ENCODE measurements around the gene PRDM10.
A peak's percentile ranks its signal among the peaks of the same experiment; 100 is the strongest.

PRDM10 gene

GRCh38 chr11:130006929-130007328 lies 4.3 kb upstream of the PRDM10 start:
- DNase-seq: no peak

- DNase-seq: peak in 4 of 56 donors; percentile 26 to 41 (median 34)
Observed at GRCh38 chr11:130003717-130004001, 1.0 kb upstream of the PRDM10 start.

- DNase-seq: peak; percentile 75 to 99 (median 96)
Observed at GRCh38 chr11:130002846-130003716, 446 bp upstream of the PRDM10 start.

- DNase-seq: peak in 30 of 56 donors; percentile 10 to 72 (median 40)
Observed at GRCh38 chr11:130001461-130002351, 929 bp downstream of the PRDM10 start.

- DNase-seq: no peak
Observed at GRCh38 chr11:130000552-130001176, 2.0 kb downstream of the PRDM10 start.

- no peak for DNase-seq
Observed at GRCh38 chr11:129999407-129999806, 3.2 kb downstream of the PRDM10 start.

- DNase-seq: no peak
Observed at GRCh38 chr11:129998905-129999304, 3.7 kb downstream of the PRDM10 start.

- DNase-seq: no peak
Observed at GRCh38 chr11:129998107-129998506, 4.5 kb downstream of the PRDM10 start.

- no peak for DNase-seq
Observed at GRCh38 chr11:129997513-129997912, 5.1 kb downstream of the PRDM10 start.

- DNase-seq: no peak
Observed at GRCh38 chr11:129996113-129996870, 6.3 kb downstream of the PRDM10 start.

- no peak for DNase-seq
Observed at GRCh38 chr11:129995163-129995562, 7.5 kb downstream of the PRDM10 start.

- DNase-seq: no peak
Observed at GRCh38 chr11:129992161-129992944, 10.3 kb downstream of the PRDM10 start.

GRCh38 chr11:129989149-129989813 lies 13.4 kb downstream of the PRDM10 start:
- DNase-seq: no peak

GRCh38 chr11:129987950-129988349 lies 14.7 kb downstream of the PRDM10 start:
- DNase-seq: no peak

- DNase-seq: no peak
Observed at GRCh38 chr11:129985823-129986222, 16.8 kb downstream of the PRDM10 start.

GRCh38 chr11:129980086-129980485 lies 22.5 kb downstream of the PRDM10 start:
- no peak for DNase-seq

- no peak for DNase-seq
Observed at GRCh38 chr11:129979046-129979605, 23.5 kb downstream of the PRDM10 start.

- no peak for DNase-seq
Observed at GRCh38 chr11:129978447-129978846, 24.2 kb downstream of the PRDM10 start.

- DNase-seq: peak in 5 of 56 donors; percentile 2 to 19 (median 6)
Observed at GRCh38 chr11:129976328-129976727, 26.3 kb downstream of the PRDM10 start.
